Measurements from ENCODE around the gene IRS2. TPM values are rescaled to one million over a fixed set of nuclear protein-coding genes. Genes with fewer than 3 reads are reported as not detected.
"Not testable (repeated sequence)": the region's sequence is repeated elsewhere in the genome, so short reads cannot be mapped to it uniquely, and the experiment has no call there.

IRS2 gene, protein sequence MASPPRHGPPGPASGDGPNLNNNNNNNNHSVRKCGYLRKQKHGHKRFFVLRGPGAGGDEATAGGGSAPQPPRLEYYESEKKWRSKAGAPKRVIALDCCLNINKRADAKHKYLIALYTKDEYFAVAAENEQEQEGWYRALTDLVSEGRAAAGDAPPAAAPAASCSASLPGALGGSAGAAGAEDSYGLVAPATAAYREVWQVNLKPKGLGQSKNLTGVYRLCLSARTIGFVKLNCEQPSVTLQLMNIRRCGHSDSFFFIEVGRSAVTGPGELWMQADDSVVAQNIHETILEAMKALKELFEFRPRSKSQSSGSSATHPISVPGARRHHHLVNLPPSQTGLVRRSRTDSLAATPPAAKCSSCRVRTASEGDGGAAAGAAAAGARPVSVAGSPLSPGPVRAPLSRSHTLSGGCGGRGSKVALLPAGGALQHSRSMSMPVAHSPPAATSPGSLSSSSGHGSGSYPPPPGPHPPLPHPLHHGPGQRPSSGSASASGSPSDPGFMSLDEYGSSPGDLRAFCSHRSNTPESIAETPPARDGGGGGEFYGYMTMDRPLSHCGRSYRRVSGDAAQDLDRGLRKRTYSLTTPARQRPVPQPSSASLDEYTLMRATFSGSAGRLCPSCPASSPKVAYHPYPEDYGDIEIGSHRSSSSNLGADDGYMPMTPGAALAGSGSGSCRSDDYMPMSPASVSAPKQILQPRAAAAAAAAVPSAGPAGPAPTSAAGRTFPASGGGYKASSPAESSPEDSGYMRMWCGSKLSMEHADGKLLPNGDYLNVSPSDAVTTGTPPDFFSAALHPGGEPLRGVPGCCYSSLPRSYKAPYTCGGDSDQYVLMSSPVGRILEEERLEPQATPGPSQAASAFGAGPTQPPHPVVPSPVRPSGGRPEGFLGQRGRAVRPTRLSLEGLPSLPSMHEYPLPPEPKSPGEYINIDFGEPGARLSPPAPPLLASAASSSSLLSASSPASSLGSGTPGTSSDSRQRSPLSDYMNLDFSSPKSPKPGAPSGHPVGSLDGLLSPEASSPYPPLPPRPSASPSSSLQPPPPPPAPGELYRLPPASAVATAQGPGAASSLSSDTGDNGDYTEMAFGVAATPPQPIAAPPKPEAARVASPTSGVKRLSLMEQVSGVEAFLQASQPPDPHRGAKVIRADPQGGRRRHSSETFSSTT (N-terminal part only)
- 1 to 10 TPM; 1.5 to 6.8 (median 4.0) TPM for polyA plus RNA-seq (ENCODE audit: low read depth in 6 of 6)

DNA sequence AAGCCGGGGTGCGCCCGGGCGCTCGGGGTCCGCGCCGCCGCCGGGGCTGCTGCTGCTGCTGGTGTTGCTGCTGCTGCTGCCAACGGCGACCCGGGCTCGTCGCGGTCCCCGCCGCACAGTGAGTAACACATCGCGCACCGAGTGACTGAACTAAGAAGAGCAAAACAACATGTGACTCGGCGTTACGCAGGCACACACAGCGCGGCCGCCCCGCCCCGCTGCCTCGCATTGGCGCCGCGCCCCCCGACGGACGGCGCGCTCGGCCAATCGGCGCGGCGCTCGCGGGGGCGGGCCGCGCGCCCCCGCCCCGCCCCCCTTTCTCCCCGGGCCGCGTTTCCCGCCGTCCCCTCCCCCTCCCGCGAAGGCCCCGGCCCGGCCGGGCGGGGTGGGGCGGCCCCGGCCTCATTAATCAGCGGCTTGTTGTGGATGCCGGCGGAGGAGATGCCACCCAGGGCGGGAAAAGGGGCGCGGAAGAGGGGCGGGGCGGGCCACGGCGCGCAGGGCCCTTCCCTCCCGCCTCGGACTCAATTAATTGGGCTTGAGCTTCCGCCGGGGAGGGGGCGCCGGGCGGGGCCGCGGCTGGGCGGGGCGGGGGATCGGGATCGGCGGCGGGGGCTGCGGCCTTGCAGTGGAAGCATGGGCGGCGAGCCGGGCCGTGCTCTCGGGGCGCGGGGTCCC, at the start of gene IRS2:
Gene IRS2, minus strand, starts transcription at position 127 of the 678 bp plus-strand sequence. CDS start 530 bp downstream, outside the sequence.
- H3K27ac Mint-ChIP-seq: peak within 1 kb of the TSS; percentile 84 to 99 (median 89)
- ATAC-seq (ENCODE audit: low read depth in 2 of 2) (peak; percentile 81 to 82), DNase-seq (peak; percentile 96)
- H3K36me3 Mint-ChIP-seq: no peaks in the 10 kb centered on the region
- H3K27me3 Mint-ChIP-seq: peaks cover 0 to 5% (median 0%) of the 10 kb centered on the region in 3 donors
- peaks cover 1 to 7% (median 3%) of the 10 kb centered on the region in 3 donors for H3K4me1 Mint-ChIP-seq
- peak within 1 kb of the TSS; percentile 79 to 95 (median 90) for H3K4me3 Mint-ChIP-seq
- no peaks in the 10 kb centered on the region for H3K9me3 Mint-ChIP-seq

- H3K9me3 Mint-ChIP-seq: peaks cover 0 to 5% (median 0%) of the 10 kb centered on the region in 7 donors
- no peak for DNase-seq
- H3K27me3 Mint-ChIP-seq: peaks cover 34 to 43% (median 38%) of the 10 kb centered on the region in 3 donors
- H3K4me3 Mint-ChIP-seq: no peak overlapping the region
- ATAC-seq (ENCODE audit: low read depth in 2 of 2): no peak
- no peak overlapping the region for H3K27ac Mint-ChIP-seq
- no peaks in the 10 kb centered on the region for H3K4me1 Mint-ChIP-seq
- no peaks in the 10 kb centered on the region for H3K36me3 Mint-ChIP-seq
Observed at GRCh38 chr13:109834973-109835720, 48.8 kb upstream of the IRS2 start.

DNA sequence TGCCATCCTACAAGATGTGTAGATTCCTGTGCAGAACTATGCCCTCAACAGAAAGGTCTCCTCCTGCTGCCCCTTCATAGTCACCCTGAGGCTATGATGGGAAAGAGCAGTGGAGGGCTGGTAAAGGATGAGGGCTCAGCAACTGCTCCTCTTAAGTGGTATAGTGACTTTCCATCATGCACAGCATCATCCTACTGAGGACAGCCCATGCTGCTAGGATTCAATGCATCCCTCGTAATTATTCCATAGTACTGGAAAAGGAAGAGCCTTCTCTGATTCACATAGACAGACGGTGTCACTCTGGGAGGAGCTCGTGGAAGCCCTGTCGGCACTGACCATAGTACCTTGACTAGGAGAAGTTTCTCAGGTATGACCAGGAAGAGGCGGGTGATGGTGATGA, 47.6 kb upstream of the IRS2 start:
- DNase-seq (no peak), ATAC-seq (ENCODE audit: low read depth in 2 of 2) (no peak)
- no peak overlapping the region for H3K4me3 Mint-ChIP-seq
- H3K27me3 Mint-ChIP-seq: peaks cover 26 to 31% (median 28%) of the 10 kb centered on the region in 3 donors
- no peaks in the 10 kb centered on the region for H3K36me3 Mint-ChIP-seq
- peaks cover 0 to 10% (median 2%) of the 10 kb centered on the region in 7 donors for H3K9me3 Mint-ChIP-seq
- peak overlapping the region in 1 of 6 donors; percentile 84 for H3K27ac Mint-ChIP-seq
- no peaks in the 10 kb centered on the region for H3K4me1 Mint-ChIP-seq

DNA sequence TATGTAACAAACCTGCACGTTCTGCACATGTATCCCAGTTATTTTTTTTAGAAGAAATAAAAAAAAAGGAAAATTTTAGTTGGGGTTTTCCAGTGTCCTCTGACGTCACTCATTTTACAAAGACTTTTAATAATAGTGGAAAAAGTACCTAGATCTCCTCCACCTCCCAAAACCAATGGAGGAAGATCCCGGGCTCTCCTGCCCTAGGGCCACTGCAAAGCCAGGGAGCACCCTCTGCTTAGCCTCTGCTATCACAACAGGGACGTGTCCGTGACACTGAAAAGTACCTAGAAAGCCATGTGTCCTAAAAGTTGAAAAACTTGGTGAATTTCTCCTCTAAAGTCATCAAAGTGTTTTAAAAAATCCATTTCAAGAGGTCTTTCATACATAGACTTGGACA, 46.7 kb upstream of the IRS2 start:
- no peak for ATAC-seq (ENCODE audit: low read depth in 2 of 2)
- no peak for DNase-seq
- Mint-ChIP-seq H3K27me3 (peaks cover 22 to 31% (median 23%) of the 10 kb centered on the region in 3 donors), H3K9me3 (peaks cover 0 to 10% (median 2%) of the 10 kb centered on the region in 7 donors), H3K4me1 (no peaks in the 10 kb centered on the region), H3K4me3 (no peak overlapping the region), H3K27ac (no peak overlapping the region), H3K36me3 (no peaks in the 10 kb centered on the region)

DNA sequence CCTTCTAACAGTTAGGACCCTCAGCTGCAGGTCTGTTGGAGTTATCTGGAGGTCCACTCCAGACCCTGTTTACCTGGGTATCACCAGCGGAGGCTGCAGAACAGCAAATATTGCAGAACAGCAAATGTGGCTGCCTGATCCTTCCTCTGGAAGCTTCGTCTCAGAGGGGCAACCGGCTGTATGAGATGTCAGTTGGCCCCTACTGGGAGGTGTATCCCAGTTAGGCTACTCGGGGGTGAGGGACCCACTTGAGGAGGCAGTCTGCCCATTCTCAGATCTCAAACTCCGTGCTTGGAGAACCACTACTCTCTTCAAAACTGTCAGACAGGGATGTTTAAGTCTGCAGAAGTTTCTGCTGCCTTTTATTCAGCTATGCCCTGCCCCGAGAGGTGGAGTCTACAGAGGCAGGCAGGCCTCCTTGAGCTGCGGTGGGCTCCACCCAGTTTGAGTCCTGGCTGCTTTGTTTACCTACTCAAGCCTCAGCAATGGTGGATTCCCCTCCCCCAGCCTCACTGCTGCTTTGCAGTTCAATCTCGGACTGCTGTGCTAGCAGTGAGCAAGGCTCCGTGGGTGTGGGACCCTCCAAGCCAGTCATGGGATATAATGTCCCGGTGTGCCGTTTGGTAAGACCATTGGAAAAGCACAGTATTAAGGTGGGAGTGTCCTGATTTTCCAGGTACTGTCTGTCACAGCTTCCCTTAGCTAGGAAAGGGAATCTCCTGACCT, 42.4 kb upstream of the IRS2 start:
- DNase-seq; H3K4me1 Mint-ChIP-seq; ATAC-seq (ENCODE audit: low read depth in 2 of 2); H3K36me3 Mint-ChIP-seq; H3K27ac Mint-ChIP-seq; H3K4me3 Mint-ChIP-seq: not testable (repeated sequence)
- Mint-ChIP-seq H3K9me3 (peaks cover 0 to 17% (median 6%) of the 10 kb centered on the region in 7 donors), H3K27me3 (peaks cover 22 to 33% (median 27%) of the 10 kb centered on the region in 3 donors)

DNA sequence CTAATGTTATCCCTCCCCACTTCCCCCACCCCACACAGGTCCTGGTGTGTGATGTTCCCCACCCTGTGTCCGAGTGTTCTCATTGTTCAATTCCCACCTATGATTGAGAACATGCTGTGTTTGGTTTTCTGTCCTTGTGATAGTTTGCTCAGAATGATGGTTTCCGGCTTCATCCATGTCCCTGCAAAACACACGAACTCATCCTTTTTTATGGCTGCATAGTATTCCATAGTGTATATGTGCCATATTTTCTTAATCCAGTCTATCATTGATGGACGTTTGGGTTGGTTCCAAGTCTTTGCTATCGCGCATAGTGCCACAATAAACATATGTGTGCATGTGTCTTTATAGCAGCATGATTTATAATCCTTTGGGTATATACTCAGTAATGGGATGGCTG, 36.8 kb upstream of the IRS2 start:
- not testable (repeated sequence) for DNase-seq; H3K36me3 Mint-ChIP-seq; H3K4me1 Mint-ChIP-seq; ATAC-seq (ENCODE audit: low read depth in 2 of 2); H3K27ac Mint-ChIP-seq; H3K4me3 Mint-ChIP-seq
- H3K9me3 Mint-ChIP-seq: peaks cover 0 to 16% (median 7%) of the 10 kb centered on the region in 7 donors
- H3K27me3 Mint-ChIP-seq: peaks cover 18 to 31% (median 21%) of the 10 kb centered on the region in 3 donors

- Mint-ChIP-seq H3K9me3 (peaks cover 0 to 14% (median 4%) of the 10 kb centered on the region in 7 donors), H3K27me3 (peaks cover 8 to 30% (median 30%) of the 10 kb centered on the region in 3 donors), H3K27ac (peak overlapping the region in 2 of 6 donors; percentile 13 to 23), H3K36me3 (no peaks in the 10 kb centered on the region), H3K4me1 (no peaks in the 10 kb centered on the region), H3K4me3 (no peak overlapping the region)
- DNase-seq (no peak), ATAC-seq (ENCODE audit: low read depth in 2 of 2) (no peak)
Observed at GRCh38 chr13:109821103-109821502, 34.7 kb upstream of the IRS2 start.

- ATAC-seq (ENCODE audit: low read depth in 2 of 2): no peak
- Mint-ChIP-seq H3K4me1 (no peaks in the 10 kb centered on the region), H3K4me3 (no peak overlapping the region), H3K27me3 (peaks cover 7 to 31% (median 30%) of the 10 kb centered on the region in 3 donors), H3K36me3 (no peaks in the 10 kb centered on the region), H3K9me3 (peaks cover 0 to 11% (median 4%) of the 10 kb centered on the region in 7 donors), H3K27ac (no peak overlapping the region)
- DNase-seq: no peak
Observed at GRCh38 chr13:109819874-109820273, 33.5 kb upstream of the IRS2 start.

DNA sequence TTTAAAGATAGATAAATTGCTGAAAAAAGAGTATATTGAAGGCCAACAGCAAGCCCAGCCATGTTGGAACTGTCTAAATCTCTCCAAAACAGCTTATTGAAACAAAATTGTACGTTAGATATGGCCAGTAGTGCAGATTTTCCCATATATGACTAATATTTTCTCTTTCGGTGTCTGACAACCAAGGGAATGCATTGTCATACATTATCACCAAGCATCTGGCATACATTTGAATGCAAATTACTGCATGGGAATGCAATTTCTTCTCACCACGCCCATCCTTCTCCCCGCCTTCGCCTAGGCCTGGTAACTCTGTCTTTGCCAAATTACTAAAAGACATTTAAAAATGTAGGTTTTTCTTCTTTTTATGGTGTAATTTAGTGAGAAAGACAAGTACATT, 32.5 kb upstream of the IRS2 start:
- DNase-seq (no peak), ATAC-seq (ENCODE audit: low read depth in 2 of 2) (no peak)
- Mint-ChIP-seq H3K4me1 (no peaks in the 10 kb centered on the region), H3K9me3 (peaks cover 0 to 3% (median under 1%) of the 10 kb centered on the region in 7 donors), H3K4me3 (no peak overlapping the region), H3K27ac (no peak overlapping the region), H3K36me3 (no peaks in the 10 kb centered on the region), H3K27me3 (peaks cover 13 to 36% (median 33%) of the 10 kb centered on the region in 3 donors)

GRCh38 chr13:109817591-109818535, 31.5 kb upstream of the IRS2 start:
- no peak for DNase-seq
- no peak for ATAC-seq (ENCODE audit: low read depth in 2 of 2)
- Mint-ChIP-seq H3K4me3 (no peak overlapping the region), H3K27me3 (peaks cover 18 to 46% (median 41%) of the 10 kb centered on the region in 3 donors), H3K27ac (no peak overlapping the region), H3K36me3 (no peaks in the 10 kb centered on the region), H3K4me1 (no peaks in the 10 kb centered on the region), H3K9me3 (peaks cover 0 to 2% (median 0%) of the 10 kb centered on the region in 7 donors)

DNA sequence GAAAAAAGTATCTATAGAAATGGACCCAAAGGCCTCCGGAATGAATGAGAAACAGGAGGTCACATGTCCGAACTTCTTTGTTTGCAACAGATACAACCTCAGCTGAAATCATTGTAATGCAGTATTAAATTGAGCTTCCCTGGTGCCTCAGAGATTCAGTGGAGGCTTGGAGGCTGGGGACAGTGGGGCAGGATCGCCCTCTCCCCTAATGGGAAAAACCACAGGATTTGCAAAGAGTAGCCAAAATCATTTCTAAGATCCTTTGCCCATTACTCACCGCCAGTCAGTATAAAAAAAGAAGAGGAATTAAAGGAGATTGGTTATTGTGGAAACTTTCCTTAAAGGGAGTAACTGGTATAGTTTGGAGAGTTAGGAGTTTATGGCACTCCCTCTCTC, 30.4 kb upstream of the IRS2 start:
- DNase-seq (no peak), ATAC-seq (ENCODE audit: low read depth in 2 of 2) (no peak)
- Mint-ChIP-seq H3K4me3 (no peak overlapping the region), H3K27me3 (peaks cover 24 to 53% (median 49%) of the 10 kb centered on the region in 3 donors), H3K27ac (no peak overlapping the region), H3K9me3 (peaks cover 0 to 2% (median 0%) of the 10 kb centered on the region in 7 donors), H3K36me3 (no peaks in the 10 kb centered on the region), H3K4me1 (no peaks in the 10 kb centered on the region)
